Retinal pigment epithelial cell (primary cell): ENCODE data around the gene BLVRA.

Source experiments
- DNase-seq: peaks from one replicate; pipeline ENCODE4 v3.0.0-alpha.2; 2010; ENCODE audit warnings: low read depth
- H3K4me3 ChIP-seq: 2 replicates; pipeline ENCODE4 v1.5.1; 2011; ENCODE audit warnings: mild to moderate bottlenecking, low read length, control low read depth, moderate library complexity
- TF ChIP-seq, protein P1 (sequence below): conservative IDR thresholded peaks from 2 replicates; pipeline ENCODE4 v1.5.1; 2011; ENCODE audit warnings: low read depth, low read length, control low read depth, inconsistent platforms

BLVRA gene

DNA sequence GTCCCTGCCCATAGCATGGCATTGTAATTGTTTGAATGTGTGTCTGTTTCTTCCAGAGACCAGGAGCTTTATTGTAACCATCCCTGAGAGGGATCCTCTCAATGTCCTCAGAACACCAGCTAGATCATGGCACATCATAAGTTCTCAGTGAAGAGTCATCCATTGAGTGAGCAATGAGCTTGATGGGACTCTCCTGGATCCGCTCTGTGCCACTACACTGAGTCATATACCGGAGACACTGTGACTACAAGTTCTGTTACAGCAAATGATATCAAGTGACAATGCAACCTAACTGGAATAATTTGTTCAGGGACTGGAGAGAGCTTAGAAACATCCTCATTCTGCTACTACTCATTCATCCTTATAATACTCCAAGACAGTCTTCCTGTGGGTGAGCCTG, 85.8 kb downstream of the BLVRA start:
- DNase-seq: no peak
- TF ChIP-seq, protein P1, sequence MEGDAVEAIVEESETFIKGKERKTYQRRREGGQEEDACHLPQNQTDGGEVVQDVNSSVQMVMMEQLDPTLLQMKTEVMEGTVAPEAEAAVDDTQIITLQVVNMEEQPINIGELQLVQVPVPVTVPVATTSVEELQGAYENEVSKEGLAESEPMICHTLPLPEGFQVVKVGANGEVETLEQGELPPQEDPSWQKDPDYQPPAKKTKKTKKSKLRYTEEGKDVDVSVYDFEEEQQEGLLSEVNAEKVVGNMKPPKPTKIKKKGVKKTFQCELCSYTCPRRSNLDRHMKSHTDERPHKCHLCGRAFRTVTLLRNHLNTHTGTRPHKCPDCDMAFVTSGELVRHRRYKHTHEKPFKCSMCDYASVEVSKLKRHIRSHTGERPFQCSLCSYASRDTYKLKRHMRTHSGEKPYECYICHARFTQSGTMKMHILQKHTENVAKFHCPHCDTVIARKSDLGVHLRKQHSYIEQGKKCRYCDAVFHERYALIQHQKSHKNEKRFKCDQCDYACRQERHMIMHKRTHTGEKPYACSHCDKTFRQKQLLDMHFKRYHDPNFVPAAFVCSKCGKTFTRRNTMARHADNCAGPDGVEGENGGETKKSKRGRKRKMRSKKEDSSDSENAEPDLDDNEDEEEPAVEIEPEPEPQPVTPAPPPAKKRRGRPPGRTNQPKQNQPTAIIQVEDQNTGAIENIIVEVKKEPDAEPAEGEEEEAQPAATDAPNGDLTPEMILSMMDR: no peak

DNA sequence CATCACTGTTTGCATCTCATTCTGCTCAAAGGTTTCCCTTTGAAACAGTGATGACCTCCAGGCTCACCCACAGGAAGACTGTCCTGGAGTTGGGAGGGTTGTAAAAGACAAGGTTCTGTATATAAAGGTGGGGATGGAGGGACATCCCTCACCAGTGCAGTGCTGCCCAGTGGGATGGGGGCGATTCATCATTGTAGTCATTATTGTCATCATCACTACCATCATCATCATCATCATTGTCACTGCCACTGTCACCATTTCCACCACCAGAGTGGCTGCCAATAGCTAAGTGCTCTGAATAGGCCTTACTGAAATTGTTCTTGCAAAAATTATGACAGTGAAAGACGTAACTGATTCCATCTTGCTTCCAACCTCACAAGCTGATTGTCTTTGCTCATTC, 86.2 kb downstream of the BLVRA start:
- no peak overlapping the region for H3K4me3 ChIP-seq
- no peak for DNase-seq
- TF ChIP-seq, protein P1: no peak

More for the DNA sequence above, 85.8 kb downstream of the BLVRA start:
- H3K4me3 ChIP-seq: no peak overlapping the region

DNA sequence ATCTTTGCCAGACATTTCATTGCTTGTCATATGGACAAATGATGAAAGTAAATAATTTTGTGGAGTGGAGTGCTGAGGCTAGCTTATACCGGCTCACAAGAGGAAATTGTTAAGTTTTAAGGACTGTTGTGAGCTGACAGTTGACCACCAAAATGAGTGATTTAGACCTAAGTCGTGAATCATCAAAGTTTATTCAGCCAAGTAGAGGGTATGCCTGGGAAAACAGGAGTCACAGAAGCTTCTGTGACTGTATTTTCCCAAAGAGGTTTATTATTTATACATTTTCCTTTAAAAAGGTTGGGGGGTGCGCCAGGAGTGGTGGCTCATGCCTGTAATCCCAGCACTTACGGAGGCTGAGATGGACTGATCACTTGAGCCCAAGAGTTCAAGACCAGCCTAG, 89.0 kb downstream of the BLVRA start:
- TF ChIP-seq, protein P1: no peak
- no peak for DNase-seq
- H3K4me3 ChIP-seq: no peak overlapping the region

DNA sequence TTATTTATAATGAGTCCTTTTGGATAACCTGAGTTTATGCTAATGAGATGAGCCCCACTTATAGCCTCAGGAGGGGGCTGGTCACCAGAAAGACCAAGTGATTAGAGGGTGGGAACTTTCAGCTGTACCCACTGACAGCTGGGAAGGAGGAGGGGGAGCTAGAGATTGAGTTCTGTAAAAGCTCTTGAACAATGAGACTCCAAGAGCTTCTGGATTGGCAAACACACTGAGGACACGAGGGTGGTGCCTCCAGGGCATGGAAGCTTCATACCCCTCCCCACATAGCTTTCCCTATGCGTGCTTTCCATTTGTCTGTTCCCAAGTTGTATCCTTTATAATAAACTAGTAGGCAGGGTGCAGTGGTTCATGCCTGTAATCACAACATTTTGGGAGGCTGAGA, 90.6 kb downstream of the BLVRA start:
- TF ChIP-seq, protein P1: no peak
- no peak for DNase-seq

DNA sequence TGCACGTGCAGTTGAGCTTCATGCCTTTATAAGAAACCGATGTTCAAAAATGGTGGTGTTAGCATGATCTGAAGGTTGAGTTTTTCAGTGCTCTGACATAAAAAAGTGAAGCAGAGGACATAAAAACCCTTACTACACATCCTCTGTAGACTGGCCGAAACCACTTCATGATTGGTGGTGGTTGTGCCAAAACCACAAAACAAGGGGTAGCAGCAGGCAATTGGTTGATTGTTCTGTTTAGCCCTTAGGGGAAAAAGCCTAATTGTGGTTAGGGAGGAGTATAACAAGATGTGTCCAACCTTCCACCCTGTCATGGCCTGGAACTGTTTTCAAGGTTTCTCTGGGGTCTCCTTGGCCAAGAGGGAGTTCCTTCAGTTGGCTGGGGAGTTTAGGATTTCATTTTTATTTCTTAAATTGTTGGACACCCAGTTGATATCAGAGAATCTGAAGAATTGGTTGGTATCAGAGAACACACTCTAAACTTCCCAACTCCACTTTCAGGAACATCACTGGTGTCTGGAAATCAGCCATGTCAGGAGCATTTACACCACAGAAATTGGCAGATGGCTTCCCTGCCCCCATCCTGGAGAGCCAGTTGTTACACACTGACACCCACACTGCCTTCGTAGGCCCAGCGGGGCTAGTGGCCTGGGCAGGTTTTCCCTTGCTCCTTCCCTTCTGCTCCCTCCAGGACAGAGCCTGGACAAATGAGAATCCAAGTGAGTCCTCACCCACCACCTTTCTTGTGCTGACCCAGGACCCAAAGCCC, 92.1 kb downstream of the BLVRA start:
- TF ChIP-seq, protein P1: no peak
- H3K4me3 ChIP-seq: no peak overlapping the region
- no peak for DNase-seq

More for the DNA sequence above, 90.6 kb downstream of the BLVRA start:
- H3K4me3 ChIP-seq: no peak overlapping the region

DNA sequence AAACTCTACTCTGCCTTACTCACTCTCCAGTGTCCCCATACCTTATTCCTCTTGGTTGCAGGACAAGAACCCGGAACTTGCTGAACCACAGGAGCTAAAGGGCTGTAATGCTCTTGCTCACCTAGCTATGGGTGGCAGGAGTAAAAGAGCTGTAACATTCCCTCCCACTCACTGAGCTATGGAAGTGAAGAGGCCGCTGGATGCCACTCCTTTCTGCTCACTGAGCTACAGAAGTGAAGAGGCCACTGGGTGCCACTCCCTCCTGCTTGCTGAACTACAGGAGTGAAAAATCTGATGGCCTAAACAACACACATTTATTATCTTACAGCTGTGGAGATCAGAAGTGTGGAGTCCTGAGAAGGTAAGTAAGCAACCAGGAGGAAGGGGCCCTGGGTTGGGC, 93.3 kb downstream of the BLVRA start:
- TF ChIP-seq, protein P1: no peak
- no peak for DNase-seq
- H3K4me3 ChIP-seq: no peak overlapping the region

DNA sequence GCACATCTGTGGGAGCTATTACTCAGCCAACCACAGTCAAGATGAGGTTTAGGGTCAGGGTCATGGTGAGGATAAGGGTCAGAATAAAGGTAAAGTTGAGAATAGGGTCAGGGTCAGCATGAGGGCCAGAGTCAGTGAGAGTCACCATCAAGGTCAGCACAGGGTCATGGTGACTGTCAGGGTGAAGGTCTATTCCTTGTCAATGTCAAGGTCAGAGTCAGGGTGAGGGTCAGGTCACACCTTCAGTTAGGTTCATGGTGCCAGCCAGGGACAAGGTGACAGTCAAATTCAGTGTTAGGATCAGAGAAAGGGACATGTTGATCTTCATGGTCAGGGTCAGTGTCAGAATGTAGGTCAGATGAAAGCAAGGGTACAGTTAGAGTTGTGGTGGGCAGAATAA, 96.7 kb downstream of the BLVRA start:
- no peak for DNase-seq
- no peak overlapping the region for H3K4me3 ChIP-seq
- TF ChIP-seq, protein P1: no peak
